Uterus (tissue), 4 donors: Measurements from ENCODE around the gene GPR32. TPM values are rescaled to one million over a fixed set of nuclear protein-coding genes. Genes with fewer than 3 reads are reported as not detected.

ENCODE experiments used
- DNase-seq, 2 donors: peaks; one replicate each; pipeline ENCODE4 v3.0.0-alpha.2; 2019 to 2020
- H3K27ac ChIP-seq, 2 donors: fragments of 200-600 bp; sonication (generic); 1 replicate in 1 of 2; 2 replicates in 1 of 2; pipeline ENCODE4 v1.5.1; 2016 to 2018
- H3K27me3 ChIP-seq, 2 donors: fragments of 200-600 bp; sonication (generic); one replicate each; pipeline ENCODE4 v1.5.1; 2018 to 2019; ENCODE audit warnings: control low read depth in 1 of 2
- H3K36me3 ChIP-seq, 2 donors: fragments of 200-600 bp; sonication (generic); one replicate each; pipeline ENCODE4 v1.5.1; 2019; ENCODE audit warnings: control low read depth in 1 of 2
- H3K4me1 ChIP-seq, 2 donors: fragments of 200-600 bp; sonication (generic); one replicate each; pipeline ENCODE4 v1.5.1; 2018 to 2019; ENCODE audit warnings: control low read depth in 1 of 2
- H3K4me3 ChIP-seq, 2 donors: fragments of 200-600 bp; sonication (generic); 1 replicate in 1 of 2; 2 replicates in 1 of 2; pipeline ENCODE4 v1.5.1; 2018 to 2019; ENCODE audit warnings: mild to moderate bottlenecking in 1 of 2
- H3K9me3 ChIP-seq, 2 donors: fragments of 200-600 bp; sonication (generic); one replicate each; pipeline ENCODE4 v1.5.1; 2019; ENCODE audit warnings: control low read depth in 1 of 2
- CTCF ChIP-seq, 4 experiments: fragments of 200-600 bp in 2 of 4; fragments of 450-650 bp in 2 of 4; sonication (generic) in 2 of 4; IDR thresholded peaks; one replicate each; pipeline ENCODE4 v1.5.1; 2016 to 2019; ENCODE audit warnings: antibody characterized with exemption in 4 of 4, mild to moderate bottlenecking in 2 of 4, moderate library complexity in 1 of 4
- POLR2A ChIP-seq, 2 donors: fragments of 450-650 bp; IDR thresholded peaks; one replicate each; pipeline ENCODE4 v1.6.1; 2016; ENCODE audit warnings: antibody characterized with exemption in 2 of 2, mild to moderate bottlenecking in 1 of 2, moderate library complexity in 1 of 2
- intact Hi-C: fragments of 100-400 bp; cut with DNase I; formaldehyde crosslinking; loops from one replicate; pipeline ENCODE4 v1.15.1; 2023; ENCODE audit warnings: low total_unique reads
- total RNA-seq, 4 donors: library from RNA; depleted of rRNA in 3 of 4; stranded (reverse); fragments of >200 nt in 3 of 4; gene quantifications; one replicate each; pipeline versions ENCODE4 v1.1.0 to v1.2.4, GENCODE V29; 2014 to 2023
- donor health status: DM: yes; HTN: yes; CAD: no.

GPR32 gene
- total RNA-seq, 4 donors from 2014 or later, result not detected

DNA sequence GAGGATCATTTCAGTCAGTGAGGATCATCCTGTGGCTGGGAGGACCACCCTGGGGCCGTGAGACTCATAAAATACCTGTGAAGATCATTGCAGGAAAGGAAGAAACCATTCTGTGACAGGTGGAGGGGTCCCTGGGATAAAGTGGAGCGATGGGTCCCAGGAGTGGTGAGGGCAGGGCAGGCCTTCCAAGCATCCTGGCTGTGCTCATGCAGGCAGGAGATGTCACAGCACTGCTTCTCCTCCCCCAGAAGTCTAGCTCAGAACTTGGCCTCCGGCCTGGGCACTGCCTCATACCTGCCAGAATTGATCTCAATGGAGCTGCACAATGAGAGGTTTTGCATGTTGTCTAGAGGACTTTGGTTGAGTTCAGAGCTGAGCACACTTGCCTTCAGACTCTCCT lies 42.2 kb downstream of the GPR32 start:
- no peaks in the 10 kb centered on the region for H3K9me3 ChIP-seq
- H3K4me3 ChIP-seq, result no peak overlapping the region
- H3K27ac ChIP-seq, result no peak overlapping the region
- H3K36me3 ChIP-seq, result no peaks in the 10 kb centered on the region
- H3K27me3 ChIP-seq, result peaks cover 0 to 4% of the 10 kb centered on the region in 2 donors
- intact Hi-C loops, result no loop called here
- TF ChIP-seq CTCF (IDR thresholded peaks at IDR 0.05) (no peak), POLR2A (IDR thresholded peaks at IDR 0.05) (no peak)
- no peaks in the 10 kb centered on the region for H3K4me1 ChIP-seq
- no peak for DNase-seq

GRCh38 chr19:50814883-50815282 lies 44.6 kb downstream of the GPR32 start:
- H3K4me1 ChIP-seq, result no peaks in the 10 kb centered on the region
- H3K9me3 ChIP-seq, result no peaks in the 10 kb centered on the region
- no peak for DNase-seq
- peaks cover 0 to 17% of the 10 kb centered on the region in 2 donors for H3K27me3 ChIP-seq
- intact Hi-C loops, result no loop called here
- H3K27ac ChIP-seq, result no peak overlapping the region
- H3K36me3 ChIP-seq, result no peaks in the 10 kb centered on the region
- TF ChIP-seq POLR2A (IDR thresholded peaks at IDR 0.05), result no peak
- H3K4me3 ChIP-seq, result no peak overlapping the region

DNA sequence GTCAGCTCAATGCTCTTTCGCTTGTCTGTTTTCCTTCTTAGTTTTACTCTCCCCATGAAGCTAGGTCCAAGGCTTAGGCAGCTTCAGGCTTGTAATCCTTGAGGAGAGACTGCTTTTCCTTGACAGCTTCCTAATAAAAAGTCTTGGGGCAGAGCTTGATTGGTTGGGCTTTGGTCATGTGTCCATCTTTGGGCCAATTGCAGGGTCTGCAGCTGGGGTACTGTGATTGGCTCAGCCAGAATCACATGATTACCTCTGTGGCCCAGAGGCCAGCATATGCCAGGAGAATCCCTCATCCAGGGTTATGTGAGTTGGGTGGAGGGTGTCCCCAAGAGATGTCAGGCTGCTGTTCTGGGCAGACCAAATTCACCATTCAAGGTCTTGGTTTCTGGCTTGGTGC lies 45.2 kb downstream of the GPR32 start:
- intact Hi-C loops, result no loop called here
- DNase-seq, result no peak
- Histone ChIP-seq H3K4me3 (no peak overlapping the region), H3K27ac (no peak overlapping the region), H3K36me3 (no peaks in the 10 kb centered on the region), H3K4me1 (no peaks in the 10 kb centered on the region), H3K9me3 (no peaks in the 10 kb centered on the region), H3K27me3 (peaks cover 0 to 17% of the 10 kb centered on the region in 2 donors)
- no peak for TF ChIP-seq CTCF (IDR thresholded peaks at IDR 0.05)
- no peak for TF ChIP-seq POLR2A (IDR thresholded peaks at IDR 0.05)

- intact Hi-C loops, result no loop called here
- H3K36me3 ChIP-seq, result no peaks in the 10 kb centered on the region
- H3K27ac ChIP-seq, result no peak overlapping the region
Observed at GRCh38 chr19:50817941-50818858, 47.9 kb downstream of the GPR32 start.

GRCh38 chr19:50818859-50819472 lies 48.7 kb downstream of the GPR32 start:
- no peaks in the 10 kb centered on the region for H3K36me3 ChIP-seq
- no peaks in the 10 kb centered on the region for H3K9me3 ChIP-seq
- H3K27me3 ChIP-seq, result peaks cover 0 to 25% of the 10 kb centered on the region in 2 donors
- no peak overlapping the region for H3K4me3 ChIP-seq
- intact Hi-C loops, result no loop called here
- TF ChIP-seq CTCF (IDR thresholded peaks at IDR 0.05) (no peak), POLR2A (IDR thresholded peaks at IDR 0.05) (no peak)
- H3K4me1 ChIP-seq, result no peaks in the 10 kb centered on the region
- DNase-seq, result no peak
- H3K27ac ChIP-seq, result no peak overlapping the region

More at GRCh38 chr19:50817941-50818858, 47.9 kb downstream of the GPR32 start:
- Histone ChIP-seq H3K4me3 (no peak overlapping the region), H3K27me3 (peaks cover 0 to 25% of the 10 kb centered on the region in 2 donors), H3K4me1 (no peaks in the 10 kb centered on the region), H3K9me3 (no peaks in the 10 kb centered on the region)
- TF ChIP-seq POLR2A (IDR thresholded peaks at IDR 0.05) (no peak), CTCF (IDR thresholded peaks at IDR 0.05) (no peak)
- no peak for DNase-seq
